MV-4-11 (cell line): Measurements from ENCODE around the gene SPEN.
"Not testable (repeated sequence)": the region's sequence is repeated elsewhere in the genome, so short reads cannot be mapped to it uniquely, and the experiment has no call there.

Experiments
- DNase-seq: peaks from one replicate; lab custom pipeline; 2025; lab: John Stamatoyannopoulos, UW

The SPEN gene

DNA sequence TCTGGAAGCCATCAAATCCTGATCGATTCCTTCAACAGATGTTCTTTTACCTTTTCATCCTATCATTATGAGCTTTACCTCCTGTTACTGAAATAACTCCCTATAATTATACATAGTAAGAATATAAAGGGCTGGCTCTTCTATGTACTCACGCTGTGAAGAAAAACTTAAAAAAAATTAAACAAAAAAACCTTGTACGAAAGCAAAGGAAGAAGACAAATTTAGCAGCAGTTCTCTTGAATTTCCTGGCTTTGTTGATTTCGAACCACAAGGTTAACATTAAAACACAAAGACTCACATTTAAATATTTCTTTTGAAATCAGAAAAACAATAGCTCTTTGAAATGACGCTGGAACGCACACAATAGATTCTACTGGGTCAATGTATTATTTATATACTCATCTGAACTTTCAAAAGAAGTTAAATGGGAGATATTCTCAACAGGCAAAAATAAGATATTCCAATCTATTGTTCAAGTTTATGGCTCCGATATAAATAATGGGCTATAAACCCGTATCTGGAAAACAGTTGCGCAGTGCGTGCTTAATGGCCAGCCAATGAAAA lies 13.6 kb upstream of the SPEN start:
- no peak for DNase-seq

DNA sequence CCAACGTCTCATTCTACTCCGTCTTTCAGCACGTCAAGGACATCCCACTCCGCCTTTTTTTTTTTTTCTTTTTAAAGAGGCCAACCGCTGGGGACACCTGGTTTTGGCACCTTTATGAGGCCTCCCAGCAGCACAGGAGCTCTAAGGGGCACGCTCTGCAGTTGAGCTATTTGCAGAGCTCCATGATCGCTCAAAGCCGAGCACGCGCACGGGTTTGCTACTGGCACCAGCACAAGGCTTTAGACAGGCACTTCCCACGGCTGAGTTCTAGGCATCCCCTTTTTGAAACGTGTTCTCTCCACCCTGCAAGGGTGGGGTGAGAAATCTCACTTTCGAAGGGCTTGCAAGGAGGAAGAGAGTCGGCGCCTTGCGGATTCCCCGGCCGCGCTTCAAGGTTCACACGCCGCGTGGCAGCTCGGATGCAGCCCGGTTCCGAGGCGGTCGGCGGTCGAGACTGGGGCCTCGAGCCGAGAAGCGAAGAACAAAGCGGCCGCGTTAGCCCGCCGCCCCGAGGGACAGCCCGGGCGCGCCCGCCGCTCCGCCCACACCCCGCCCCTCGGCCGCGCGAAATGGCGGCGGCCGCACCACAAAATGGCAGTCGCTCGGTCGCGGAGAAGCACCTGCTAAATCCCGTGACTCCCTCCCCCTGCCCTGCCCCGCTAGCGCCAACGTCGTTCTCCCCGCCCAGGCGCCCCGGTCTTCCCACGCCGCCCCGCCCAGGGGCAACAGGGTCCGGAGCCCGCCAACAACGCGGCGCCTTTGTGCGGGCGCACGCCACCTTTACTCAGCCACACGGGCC lies 12.9 kb upstream of the SPEN start:
- peak; percentile 89 for DNase-seq

DNA sequence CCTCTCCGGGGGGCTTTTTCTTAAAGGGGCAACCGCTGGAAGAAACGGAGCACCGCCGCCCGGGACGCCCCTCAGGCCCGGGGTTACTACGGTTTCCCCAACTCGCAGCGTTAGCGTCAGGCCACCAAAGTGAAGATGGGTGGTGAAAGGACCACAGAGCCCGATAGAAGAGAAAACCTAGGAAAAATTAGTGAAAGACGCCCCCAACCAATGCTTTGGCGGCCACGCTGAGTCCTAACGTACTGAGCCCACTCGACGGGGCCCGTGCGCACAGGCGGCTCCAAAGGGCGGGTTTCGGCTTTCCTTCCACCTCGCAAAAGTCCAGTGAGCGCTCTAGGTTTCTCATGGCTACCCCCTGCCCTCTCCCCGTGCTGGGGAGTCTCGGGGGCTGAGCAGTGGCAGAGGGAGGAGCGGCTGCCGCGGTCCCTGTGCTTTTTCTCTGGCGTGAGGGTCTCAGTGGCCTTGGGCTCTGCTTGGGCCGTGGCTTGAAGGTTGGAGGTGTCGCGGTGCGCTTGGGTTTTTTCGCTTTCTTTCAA lies 12.2 kb upstream of the SPEN start:
- DNase-seq, result no peak

DNA sequence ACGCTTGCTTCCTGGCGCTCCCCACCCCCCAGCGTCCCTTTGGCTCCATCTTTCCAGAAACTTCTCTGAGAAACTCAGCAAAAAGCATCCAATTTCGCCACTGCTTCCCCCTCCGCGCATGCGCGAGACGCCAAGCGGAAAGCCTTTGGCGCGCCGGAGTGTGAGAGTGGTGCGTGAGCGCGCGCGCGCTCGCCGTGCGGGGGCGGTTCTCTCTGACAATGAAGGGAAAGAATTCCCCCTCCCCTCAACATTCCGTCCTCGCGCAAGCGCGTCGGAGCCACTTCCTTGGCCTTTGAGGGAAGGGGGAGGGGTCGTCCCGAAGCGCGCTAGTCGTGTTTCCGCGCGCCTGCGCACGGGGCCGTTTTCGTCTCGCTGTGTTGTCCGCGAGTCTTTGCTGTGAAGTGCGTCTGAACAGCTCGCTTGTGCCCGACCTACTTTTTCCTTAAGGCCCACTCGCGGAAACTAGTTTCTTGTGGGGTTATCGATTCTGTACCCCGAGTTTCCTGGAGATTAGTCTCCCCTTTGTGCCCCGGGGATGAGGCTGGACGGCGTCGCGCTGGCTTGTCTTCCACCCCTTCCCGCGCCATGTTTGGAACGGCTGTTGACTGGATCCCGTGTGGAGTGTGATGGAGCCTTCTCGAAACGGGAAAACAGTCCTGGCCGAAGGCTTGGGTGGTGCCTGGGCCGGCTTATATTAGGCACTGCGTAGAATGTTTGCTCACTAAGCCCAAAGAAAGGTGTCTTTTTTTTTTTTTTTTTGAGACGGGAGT lies 11.6 kb upstream of the SPEN start:
- peak; percentile 99 for DNase-seq

DNA sequence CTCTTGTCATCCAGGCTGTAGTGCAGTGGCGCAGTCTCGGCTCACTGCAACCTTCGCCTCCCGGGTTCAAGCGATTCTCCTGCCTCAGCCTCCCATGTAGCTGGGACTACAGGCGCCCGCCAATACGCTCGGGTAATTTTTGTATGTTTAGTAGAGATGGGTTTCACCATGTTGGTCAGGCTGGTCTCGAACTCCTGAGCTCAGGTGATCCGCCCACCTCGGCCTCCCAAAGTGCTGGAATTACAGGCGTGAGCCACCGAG lies 11.1 kb upstream of the SPEN start:
- not testable (repeated sequence) for DNase-seq

DNA sequence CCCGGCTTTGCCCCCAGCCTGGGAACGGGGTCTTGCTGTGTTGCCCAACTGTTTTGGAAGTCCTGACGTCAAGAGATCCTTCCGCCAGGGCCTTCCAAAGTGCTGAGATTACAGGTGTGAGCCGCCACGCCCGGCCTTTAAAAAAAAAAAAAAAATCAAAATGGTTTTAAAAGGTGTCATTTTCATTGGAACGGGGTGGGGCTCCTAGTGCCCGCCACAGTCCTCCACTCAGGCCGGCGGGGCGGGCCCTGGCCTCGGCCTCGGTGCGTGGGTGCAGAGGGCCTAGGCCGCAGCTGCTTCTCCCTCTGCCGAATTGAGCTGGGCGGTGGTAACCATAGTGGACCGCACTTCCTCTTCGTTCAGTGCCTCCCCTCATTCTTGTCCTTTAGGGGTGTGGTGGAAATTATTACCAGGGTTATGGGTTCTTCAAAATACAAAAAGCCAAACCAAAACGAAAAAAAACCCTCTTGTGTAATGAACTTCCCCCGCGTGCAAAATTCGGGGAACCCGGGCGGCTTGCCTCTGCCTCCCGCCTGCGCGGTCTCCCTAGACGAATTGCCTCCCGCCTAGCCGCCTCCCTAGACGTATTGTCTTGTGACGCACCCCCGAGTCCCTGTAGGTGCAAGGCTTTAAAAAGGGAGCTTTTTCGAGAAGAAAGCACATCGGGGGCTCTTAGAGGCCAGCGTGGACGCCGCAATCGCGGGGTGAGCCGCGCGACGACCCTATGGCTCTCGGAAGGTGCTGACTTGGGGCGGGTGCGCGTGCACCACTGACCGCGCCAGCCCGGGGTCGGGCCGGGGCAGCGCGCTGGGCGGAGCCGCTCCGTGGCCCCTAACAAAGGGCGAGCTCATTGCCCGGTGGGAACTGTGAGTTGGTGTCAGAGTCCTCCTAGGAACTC lies 10.5 kb upstream of the SPEN start:
- peak; percentile 93 for DNase-seq

DNA sequence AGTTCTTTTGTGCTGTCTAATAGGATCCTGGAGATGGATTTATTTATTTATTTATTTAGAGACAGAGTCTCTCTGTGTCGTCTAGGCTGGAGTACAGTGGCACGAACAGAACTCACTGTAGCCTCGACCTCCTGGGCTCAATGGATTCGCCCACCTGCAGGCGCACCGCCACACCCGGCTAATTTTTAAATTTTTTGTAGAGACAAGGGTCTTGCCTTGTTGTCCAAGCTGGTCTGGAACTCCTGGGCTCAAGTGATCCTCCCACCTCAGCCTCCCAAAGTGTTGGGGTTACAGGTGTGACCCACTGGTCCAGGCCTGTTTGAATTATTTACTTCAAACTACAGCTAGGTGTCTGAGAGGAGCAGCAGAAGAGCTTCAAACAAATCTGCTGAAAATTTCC lies 9.6 kb upstream of the SPEN start:
- no peak for DNase-seq

DNA sequence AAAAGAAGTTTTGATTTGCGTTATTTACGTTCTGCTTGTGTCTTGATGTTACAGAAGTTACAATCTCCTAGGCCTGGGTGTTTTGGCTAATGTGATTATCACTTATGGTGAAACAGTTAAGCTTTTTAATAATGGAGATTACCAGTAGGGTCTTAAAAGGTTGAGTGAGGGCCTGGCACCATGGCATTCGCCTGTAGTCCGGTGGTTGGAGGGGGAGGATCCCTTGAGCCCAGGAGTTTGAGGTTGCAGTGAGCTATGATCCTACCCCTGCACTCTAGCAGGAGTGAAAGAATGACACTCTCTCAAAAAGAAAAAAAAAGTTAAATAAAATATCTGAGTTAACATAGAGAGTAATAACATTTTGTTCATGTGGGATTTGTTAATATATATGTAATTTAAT lies 8.8 kb upstream of the SPEN start:
- DNase-seq, result no peak

DNA sequence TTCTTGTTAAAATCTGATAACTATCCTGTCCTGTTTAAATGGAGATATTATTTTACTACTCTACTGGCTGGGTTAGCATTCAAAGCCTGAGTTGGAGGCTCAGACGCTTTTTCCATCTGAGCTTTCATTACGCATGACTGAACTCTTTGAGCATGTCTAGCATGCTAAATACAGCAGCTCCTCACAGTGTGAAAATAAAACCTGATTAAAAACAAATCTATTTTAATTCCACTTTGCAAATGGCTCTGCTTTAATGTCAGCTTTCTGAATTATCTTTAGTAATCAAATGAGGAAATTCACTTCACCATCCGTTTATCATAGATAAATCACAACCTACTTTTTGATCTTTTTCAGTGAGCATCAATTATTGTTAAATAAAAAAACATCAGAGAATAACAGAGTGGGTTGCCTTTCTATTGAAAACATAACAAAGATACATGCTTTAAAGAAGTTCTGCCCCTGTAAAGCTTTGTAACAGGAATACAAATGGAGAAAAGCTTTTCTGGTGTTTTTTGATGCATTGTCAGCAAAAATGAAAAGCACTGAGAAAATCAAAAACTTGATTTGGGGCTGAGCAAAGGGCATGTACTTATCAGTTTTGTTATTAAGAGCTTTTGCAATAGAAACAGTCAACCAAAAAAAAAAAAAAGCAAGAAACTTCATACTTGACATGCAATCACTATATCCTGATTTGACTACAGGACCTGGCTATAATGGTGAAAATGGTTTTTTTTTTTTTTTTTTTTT lies 3.5 kb upstream of the SPEN start:
- DNase-seq, result no peak

DNA sequence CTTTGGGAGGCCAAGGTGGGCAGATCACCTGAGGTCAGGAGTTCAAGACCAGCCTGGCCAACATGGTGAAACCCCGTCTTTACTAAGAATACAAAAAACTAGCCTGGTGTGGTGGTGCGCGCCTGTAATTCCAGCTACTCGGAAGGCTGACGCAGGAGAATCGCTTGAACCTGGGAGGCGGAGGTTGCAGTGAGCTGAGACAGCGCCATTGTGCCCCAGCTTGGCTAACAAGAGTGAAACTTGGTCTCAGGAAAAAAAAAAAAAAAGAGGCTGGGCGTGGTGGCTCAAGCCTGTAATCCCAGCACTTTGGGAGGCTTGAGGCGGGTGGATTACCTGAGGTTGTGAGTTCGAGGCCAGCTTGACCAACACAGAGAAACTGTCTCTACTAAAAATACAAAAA lies 1.5 kb upstream of the SPEN start:
- not testable (repeated sequence) for DNase-seq

DNA sequence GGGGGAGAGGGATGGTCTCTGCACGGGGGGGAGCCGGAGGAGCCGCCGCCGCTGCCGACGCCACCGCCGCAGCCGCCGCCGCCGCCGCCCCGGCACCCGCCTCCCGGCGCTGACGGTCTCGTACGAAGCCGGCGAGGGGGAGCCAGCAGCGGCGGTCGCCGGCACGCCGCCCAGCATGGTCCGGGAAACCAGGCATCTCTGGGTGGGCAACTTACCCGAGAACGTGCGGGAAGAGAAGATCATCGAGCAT lies 311 bp downstream of the SPEN start:
- no peak for DNase-seq

DNA sequence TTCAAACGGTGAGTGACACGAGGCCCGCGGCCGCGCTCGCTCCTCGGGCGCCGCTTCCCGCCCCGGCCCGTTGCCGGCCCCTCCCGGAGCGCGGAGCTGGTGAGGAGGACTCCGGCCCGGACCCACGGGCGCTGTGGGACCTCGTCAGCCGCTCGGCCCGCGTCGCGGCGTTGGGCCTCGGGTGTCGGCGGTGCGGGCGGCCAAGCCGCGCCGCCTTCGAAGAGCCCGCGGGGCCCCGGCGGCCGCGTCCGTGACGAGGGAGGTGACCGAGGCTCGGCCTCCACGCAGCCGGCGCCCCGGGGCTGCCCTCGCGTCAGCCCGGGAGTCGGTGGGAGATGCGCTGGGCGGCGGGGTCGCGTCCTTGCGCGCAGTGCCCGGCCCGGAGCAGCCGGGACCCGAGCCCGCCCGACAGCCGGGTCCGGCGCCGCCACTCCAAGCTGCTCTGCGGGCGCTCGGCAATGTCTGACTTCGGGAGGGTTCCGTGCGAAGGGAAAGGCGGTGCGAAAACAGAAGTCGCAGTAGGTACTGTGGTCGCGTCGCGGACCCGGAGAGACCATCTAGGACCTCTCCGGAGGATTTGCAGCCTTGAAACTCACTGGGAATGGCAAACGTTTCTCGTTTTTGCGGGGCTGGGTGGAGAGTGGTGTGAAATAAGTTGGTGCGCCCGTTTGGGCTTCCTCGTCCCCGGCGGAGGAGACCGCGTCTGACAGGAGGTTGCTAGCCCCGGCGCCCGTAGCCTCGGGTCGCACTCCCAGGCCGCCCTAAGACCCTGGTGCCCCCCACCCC lies 829 bp downstream of the SPEN start:
- no peak for DNase-seq

DNA sequence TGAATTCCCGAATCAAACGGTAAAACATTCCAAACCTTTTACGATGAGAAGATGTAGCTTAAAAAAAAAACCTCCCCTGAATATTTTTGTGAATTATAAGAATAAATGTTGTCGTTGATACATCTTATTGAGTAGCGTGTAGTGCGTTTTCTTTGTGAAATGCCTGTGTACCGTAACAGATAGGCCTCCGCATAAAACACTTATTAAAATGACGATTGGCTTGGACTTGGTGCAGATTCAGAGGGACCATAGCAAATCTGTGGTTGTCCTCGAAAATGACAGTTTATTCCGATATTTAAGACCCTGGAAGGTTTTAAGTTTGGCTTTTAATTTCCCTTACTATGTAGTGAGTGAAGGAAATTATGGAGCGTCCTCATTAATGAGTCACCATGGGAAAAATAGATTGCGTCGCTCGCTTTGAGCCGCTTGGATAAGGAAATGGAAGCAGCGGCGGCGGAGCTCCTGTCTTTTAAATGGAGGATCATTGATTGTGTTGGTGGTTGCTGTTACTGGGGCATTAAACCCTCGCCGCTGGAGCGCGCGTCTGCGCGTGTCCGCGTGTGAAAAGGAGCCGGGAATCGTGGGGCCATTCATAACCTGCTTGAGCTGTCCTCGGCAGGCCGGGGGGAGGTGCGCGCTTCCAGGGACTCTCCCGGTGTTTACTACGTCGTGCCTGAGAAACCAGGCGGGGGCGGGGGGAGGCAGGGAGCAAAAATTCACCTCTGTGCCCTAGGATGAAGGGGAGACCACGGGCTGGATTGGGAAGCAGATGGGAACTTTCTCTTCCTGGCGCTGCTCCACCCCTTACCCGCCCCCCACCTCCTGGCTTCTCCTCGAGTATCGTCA lies 1.6 kb downstream of the SPEN start:
- DNase-seq, result peak; percentile 75

DNA sequence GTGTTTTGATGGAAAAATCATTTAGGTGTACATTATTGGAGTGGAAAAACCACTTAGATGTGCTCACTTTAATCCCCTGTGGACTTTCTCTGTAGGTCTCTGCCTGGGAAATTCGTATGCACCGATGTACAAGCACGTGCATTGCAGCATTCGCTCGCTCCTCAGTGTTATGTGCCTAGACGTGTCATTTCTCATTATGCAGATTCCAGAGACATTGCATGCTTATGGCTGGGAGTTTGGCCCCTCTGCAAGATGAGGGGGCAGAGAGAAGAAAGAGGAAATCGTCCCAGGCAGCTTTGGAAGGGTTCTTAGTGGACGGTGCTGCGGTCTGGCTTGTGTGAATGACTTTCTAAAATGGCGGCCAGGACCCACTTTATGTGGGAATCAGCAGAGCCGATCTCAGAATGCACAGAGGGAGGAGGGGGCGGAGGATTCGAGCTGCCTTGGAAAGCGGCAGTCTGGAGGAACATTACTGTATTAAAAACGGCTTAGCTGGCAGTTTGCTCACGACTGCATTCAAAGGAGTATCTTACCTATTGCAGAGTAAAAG lies 2.3 kb downstream of the SPEN start:
- peak; percentile 80 for DNase-seq

DNA sequence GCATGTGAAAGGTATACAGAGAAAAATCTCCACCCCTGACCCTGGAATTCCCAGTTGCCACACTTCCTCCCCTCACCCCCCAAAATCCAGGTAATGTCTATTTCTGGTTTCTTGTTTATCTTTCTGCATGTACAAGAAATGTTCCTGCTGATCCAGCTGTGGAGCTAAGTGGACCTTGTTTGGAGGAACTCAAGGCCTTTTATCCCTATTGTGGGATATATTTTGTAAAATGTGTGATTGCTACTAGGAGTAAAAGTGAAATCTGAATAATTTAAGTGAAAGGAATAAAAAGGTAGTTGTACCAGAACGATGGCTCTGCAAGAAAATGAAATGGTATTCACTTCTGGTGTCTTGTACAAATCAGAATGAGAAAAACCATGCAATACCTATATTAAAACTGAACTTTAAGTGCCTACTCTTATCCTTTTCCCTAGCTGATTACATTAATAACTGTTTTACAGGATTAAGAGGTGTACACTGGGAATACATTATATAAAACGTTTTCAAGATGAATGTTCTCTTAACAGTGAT lies 3.0 kb downstream of the SPEN start:
- no peak for DNase-seq

DNA sequence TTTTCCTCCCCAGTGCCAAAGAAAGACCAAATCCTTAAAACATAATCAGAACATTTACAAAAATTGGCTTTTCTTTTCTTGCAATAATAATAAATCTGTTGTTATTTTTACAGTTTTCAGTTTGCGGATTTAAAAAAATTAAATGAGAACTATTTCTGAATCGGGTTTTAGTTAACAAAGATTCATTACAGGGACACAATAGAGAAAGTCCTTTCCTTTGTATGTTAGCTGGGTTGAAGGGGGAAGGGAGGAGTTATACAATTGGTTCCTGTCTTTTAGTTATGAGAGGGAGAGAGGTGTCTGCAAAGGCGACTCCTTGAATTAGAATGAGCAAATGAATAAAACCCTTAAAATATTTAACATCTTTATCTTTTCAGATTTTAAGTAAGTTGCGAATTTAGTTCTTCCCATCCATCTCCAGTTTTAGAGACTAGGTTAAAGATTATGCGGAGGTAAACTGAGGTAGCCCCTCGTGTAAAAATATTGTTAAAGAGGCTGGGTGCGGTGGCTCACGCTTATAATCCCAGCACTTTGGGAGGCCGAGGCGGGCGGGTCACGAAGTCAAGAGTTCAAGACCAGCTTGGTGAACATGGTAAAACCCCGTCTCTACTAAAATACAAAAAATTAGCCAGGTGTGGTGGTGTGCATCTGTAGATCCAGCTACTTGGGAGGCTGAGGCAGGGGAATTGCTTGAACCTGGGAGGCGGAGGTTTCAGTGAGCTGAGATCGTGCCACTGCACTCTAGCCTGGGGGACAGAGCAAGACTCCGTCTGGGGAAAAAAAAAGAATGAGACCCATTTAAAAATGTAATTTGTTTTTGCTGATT lies 3.9 kb downstream of the SPEN start:
- no peak for DNase-seq

DNA sequence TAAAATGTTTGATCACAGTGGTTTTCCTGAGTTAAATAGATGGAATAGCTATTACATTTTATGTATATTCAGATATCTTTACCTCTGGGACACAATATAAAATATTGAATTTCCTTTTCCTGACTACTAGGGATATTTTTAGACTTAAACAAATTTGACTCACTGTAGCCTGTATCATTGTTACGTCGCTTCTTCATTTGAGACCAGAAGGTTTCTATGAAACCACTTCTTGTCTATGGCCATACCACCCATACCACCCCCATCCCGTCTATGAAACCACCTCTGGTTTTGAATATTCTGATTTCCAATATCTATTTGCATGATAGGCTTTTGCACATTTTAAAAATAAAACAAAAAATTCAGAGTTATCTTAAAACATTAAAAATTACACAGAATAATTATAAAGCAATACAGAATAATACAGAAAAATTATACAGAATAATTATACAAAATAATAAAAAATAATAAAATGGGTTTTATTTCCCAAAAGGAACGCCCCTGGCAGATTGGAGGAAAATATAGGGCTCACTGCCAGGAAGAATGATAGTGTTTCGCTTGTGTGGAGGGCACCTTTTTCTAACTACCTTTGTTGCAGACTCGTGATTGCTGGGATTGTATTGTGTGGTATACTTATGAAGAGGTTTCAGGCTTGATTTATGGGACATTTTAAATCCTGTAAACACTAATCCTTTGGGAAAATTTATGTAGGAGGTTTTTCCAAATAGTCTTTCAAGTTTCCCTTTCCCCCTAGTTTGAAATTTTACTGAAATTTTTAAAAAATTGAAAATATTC lies 4.7 kb downstream of the SPEN start:
- DNase-seq, result peak; percentile 49

DNA sequence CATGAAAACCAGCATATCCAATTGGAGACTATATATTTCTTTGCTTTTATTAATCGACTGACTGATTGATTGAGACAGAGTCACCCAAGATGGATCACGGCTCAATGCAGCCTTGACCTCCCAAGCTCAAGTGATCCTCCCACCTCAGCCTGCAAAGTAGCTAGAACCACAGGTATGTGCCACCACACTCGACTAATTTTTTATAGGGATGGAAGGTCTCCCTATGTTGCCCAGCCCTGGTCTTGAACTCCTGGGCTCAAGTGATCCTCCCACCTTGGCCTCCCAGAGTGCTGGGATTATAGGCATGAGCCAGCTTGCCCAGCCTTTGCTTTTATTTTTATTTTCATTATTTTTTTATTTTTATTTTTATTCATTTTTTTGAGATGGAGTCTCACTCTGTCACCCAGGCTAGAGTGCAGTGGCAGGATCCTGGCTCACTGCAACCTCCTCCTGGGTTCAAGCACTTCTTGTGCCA lies 5.4 kb downstream of the SPEN start:
- no peak for DNase-seq
